ENCODE results near the gene FOXC2.

The FOXC2 gene

GRCh38 chr16:86556576-86556975, 10.1 kb upstream of the FOXC2 start:
- TF ChIP-seq CTCF (IDR thresholded peaks at IDR 0.05) (no peak), ZFX (IDR thresholded peaks at IDR 0.05; ENCODE audit: borderline replicate concordance) (no peak)
- no peak overlapping the region for H3K27ac ChIP-seq

GRCh38 chr16:86557587-86557986, 9.0 kb upstream of the FOXC2 start:
- no peak for TF ChIP-seq ZFX (IDR thresholded peaks at IDR 0.05; ENCODE audit: borderline replicate concordance)
- TF ChIP-seq CTCF (IDR thresholded peaks at IDR 0.05), result no peak
- no peak overlapping the region for H3K27ac ChIP-seq

GRCh38 chr16:86558355-86559193, 8.1 kb upstream of the FOXC2 start:
- H3K27ac ChIP-seq, result no peak overlapping the region
- TF ChIP-seq ZFX (IDR thresholded peaks at IDR 0.05; ENCODE audit: borderline replicate concordance), result no peak
- no peak for TF ChIP-seq CTCF (IDR thresholded peaks at IDR 0.05)

- H3K27ac ChIP-seq, result no peak overlapping the region
- TF ChIP-seq CTCF (IDR thresholded peaks at IDR 0.05) (no peak), ZFX (IDR thresholded peaks at IDR 0.05; ENCODE audit: borderline replicate concordance) (no peak)
Observed at GRCh38 chr16:86559802-86560305, 6.8 kb upstream of the FOXC2 start.

DNA sequence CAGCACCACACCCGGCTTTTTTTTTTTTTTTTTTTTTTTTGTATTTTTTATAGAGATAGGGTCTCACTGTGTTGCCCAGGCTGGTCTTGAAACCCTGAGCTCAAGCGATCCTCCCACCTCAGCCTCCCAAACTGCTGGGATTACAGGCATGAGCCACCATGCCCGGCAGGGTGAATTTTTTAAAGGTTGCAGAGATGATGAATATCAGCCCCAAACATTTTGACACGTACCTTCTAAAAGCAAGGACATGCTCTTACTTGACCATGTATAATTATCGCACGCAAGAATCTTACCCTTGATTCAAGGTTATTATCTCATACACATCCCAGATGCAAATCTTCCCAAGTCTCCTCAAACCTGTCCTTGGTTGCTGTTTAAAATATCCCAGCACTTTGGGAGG, 4.3 kb upstream of the FOXC2 start:
- TF ChIP-seq ZFX (IDR thresholded peaks at IDR 0.05; ENCODE audit: borderline replicate concordance), result no peak
- TF ChIP-seq CTCF (IDR thresholded peaks at IDR 0.05), result no peak
- no peak overlapping the region for H3K27ac ChIP-seq

DNA sequence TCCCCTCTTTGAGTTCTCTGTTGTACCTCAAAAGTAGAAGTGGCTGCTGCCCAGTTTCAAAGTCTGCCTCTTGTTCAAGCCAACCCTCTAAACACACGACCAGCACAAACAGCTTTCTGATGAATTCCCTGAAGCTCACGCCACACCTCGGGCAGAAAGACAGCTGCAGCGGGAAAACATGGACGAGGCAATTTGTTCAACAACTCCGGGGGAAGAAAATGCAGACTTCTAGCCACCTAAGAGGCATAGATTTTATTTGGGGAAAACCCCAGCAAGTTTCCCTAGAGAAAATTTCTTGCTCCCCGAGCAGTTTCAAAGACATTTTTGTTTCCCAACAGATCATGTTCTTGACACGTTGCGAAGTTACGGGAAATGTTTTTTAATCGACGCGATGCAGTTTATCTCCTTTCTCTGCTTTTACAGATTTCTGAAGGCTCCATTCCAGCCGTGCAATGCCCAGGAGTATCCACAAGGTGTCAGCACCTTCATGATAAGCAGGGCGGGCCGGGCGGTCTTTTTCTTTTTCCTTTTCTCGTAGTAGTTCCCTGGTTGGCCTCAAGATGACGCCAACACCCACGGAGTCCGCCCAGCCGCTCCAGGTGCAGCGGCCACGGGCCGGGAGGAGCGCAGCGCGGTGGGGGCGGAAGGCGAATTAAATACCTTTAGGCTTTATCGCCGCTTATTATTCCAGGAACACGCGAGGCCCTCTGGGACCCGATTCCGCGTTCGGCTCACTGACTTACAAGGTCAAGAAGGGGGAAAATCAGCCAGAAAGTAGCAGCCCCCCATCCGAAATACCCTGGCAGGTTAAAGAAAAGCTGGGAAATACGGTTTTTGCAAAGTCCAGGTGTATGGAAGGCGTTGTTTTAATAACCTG, 2.9 kb upstream of the FOXC2 start:
- no peak overlapping the region for H3K27ac ChIP-seq
- TF ChIP-seq CTCF (IDR thresholded peaks at IDR 0.05) (peak; percentile 100), ZFX (IDR thresholded peaks at IDR 0.05; ENCODE audit: borderline replicate concordance) (no peak)
